ENCODE results near the gene OR5J2. TPM values are rescaled to one million over a fixed set of nuclear protein-coding genes. Genes with fewer than 3 reads are reported as not detected.
"Not testable (repeated sequence)": the region's sequence is repeated elsewhere in the genome, so short reads cannot be mapped to it uniquely, and the experiment has no call there.

Gene OR5J2
- total RNA-seq (not detected in 2 replicates), polyA plus RNA-seq (not detected in 2 replicates)

GRCh38 chr11:56176318-56176717 is at the start of gene OR5J2:
Gene OR5J2, plus strand, starts transcription at chr11:56176618. Its CDS starts 0 bp downstream, at chr11:56176618.
- Histone ChIP-seq H2AFZ (no peak within 1 kb of the TSS), H3K79me2 (no peaks in the 10 kb centered on the region), H3K9me3 (ENCODE audit: low read depth) (no peaks in the 10 kb centered on the region), H3K27ac (no peak within 1 kb of the TSS), H3K4me3 (no peak within 1 kb of the TSS), H3K4me2 (no peak within 1 kb of the TSS), H4K20me1 (ENCODE audit: insufficient read depth, poor library complexity, severe bottlenecking) (no peaks in the 10 kb centered on the region), H3K36me3 (replicated peaks; ENCODE audit: insufficient read depth, low read depth) (no peaks in the 10 kb centered on the region), H3K4me1 (ENCODE audit: insufficient read depth) (peaks cover 5% of the 10 kb centered on the region), H3K9me2 (replicated peaks; ENCODE audit: insufficient read depth) (no peaks in the 10 kb centered on the region), H3K27me3 (no peaks in the 10 kb centered on the region)
- TF ChIP-seq EZH2phosphoT487 (IDR thresholded peaks at IDR 0.05; ENCODE audit: low read depth, severe bottlenecking, unreplicated experiment) (no peak), CTCF (IDR thresholded peaks at IDR 0.05; ENCODE audit: poor library complexity) (no peak), EZH2 (IDR thresholded peaks at IDR 0.05; ENCODE audit: borderline replicate concordance) (no peak)
- DNase-seq (ENCODE audit: low spot score), result no peak
- 77% methylated on average over 1 of the region's 1 CpG for WGBS (ENCODE audit: low lambda C conversion rate, missing lambda C conversion rate)

GRCh38 chr11:56140151-56140661 is 36.2 kb upstream of the OR5J2 start, which contains the start of gene OR8J3:
Gene OR8J3, minus strand, starts transcription at chr11:56140201. Its CDS starts 2,483 bp downstream, at chr11:56137718.
- no peaks in the 10 kb centered on the region for H3K4me1 ChIP-seq (ENCODE audit: insufficient read depth)
- DNase-seq (ENCODE audit: low spot score), result no peak

GRCh38 chr11:56143681-56144080 is 32.7 kb upstream of the OR5J2 start:
- H3K36me3 ChIP-seq (replicated peaks; ENCODE audit: insufficient read depth, low read depth); H3K27me3 ChIP-seq; H3K4me3 ChIP-seq; H3K4me1 ChIP-seq (ENCODE audit: insufficient read depth); H3K9me2 ChIP-seq (replicated peaks; ENCODE audit: insufficient read depth); H3K27ac ChIP-seq; H3K4me2 ChIP-seq; H4K20me1 ChIP-seq (ENCODE audit: insufficient read depth, poor library complexity, severe bottlenecking); H3K9me3 ChIP-seq (ENCODE audit: low read depth); DNase-seq (ENCODE audit: low spot score); H3K79me2 ChIP-seq; H2AFZ ChIP-seq: not testable (repeated sequence)
- 92% methylated on average over 6 of the region's 30 CpGs for WGBS (ENCODE audit: low lambda C conversion rate, missing lambda C conversion rate)

More at GRCh38 chr11:56140151-56140661, 36.2 kb upstream of the OR5J2 start, which contains the start of gene OR8J3:
- Histone ChIP-seq H4K20me1 (ENCODE audit: insufficient read depth, poor library complexity, severe bottlenecking) (no peaks in the 10 kb centered on the region), H3K9me3 (ENCODE audit: low read depth) (no peaks in the 10 kb centered on the region), H3K27me3 (no peaks in the 10 kb centered on the region), H3K36me3 (replicated peaks; ENCODE audit: insufficient read depth, low read depth) (no peaks in the 10 kb centered on the region), H3K27ac (no peak within 1 kb of the TSS), H3K4me3 (no peak within 1 kb of the TSS), H3K4me2 (no peak within 1 kb of the TSS), H3K79me2 (no peaks in the 10 kb centered on the region), H3K9me2 (replicated peaks; ENCODE audit: insufficient read depth) (no peaks in the 10 kb centered on the region), H2AFZ (no peak within 1 kb of the TSS)
- no peak for TF ChIP-seq EZH2phosphoT487 (IDR thresholded peaks at IDR 0.05; ENCODE audit: low read depth, severe bottlenecking, unreplicated experiment)
- no peak for TF ChIP-seq EZH2 (IDR thresholded peaks at IDR 0.05; ENCODE audit: borderline replicate concordance)
- TF ChIP-seq CTCF (IDR thresholded peaks at IDR 0.05; ENCODE audit: poor library complexity), result no peak

- H3K36me3 ChIP-seq (replicated peaks; ENCODE audit: insufficient read depth, low read depth), result no peaks in the 10 kb centered on the region
- no peaks in the 10 kb centered on the region for H3K79me2 ChIP-seq
- no peaks in the 10 kb centered on the region for H3K4me1 ChIP-seq (ENCODE audit: insufficient read depth)
- H3K27ac ChIP-seq, result no peak overlapping the region
- WGBS (ENCODE audit: low lambda C conversion rate, missing lambda C conversion rate), result 70% methylated on average over 1 of the region's 1 CpG
- no peak overlapping the region for H3K4me3 ChIP-seq
- no peaks in the 10 kb centered on the region for H4K20me1 ChIP-seq (ENCODE audit: insufficient read depth, poor library complexity, severe bottlenecking)
- no peak overlapping the region for H2AFZ ChIP-seq
- no peak overlapping the region for H3K4me2 ChIP-seq
- H3K27me3 ChIP-seq, result no peaks in the 10 kb centered on the region
- no peaks in the 10 kb centered on the region for H3K9me3 ChIP-seq (ENCODE audit: low read depth)
- no peaks in the 10 kb centered on the region for H3K9me2 ChIP-seq (replicated peaks; ENCODE audit: insufficient read depth)
- DNase-seq (ENCODE audit: low spot score), result no peak
- no peak for TF ChIP-seq EZH2 (IDR thresholded peaks at IDR 0.05; ENCODE audit: borderline replicate concordance)
- TF ChIP-seq EZH2phosphoT487 (IDR thresholded peaks at IDR 0.05; ENCODE audit: low read depth, severe bottlenecking, unreplicated experiment), result no peak
- no peak for TF ChIP-seq CTCF (IDR thresholded peaks at IDR 0.05; ENCODE audit: poor library complexity)
Measured at GRCh38 chr11:56151376-56151775, 25.0 kb upstream of the OR5J2 start.

Data from hepatocyte (in vitro differentiated cells).